ENCODE data around the gene MT1E. TPM values are rescaled to one million over a fixed set of nuclear protein-coding genes. Genes with fewer than 3 reads are reported as not detected.

The MT1E gene
- total RNA-seq, 2 donors from 2014 or later, result 5.5 TPM; not detected in 1

DNA sequence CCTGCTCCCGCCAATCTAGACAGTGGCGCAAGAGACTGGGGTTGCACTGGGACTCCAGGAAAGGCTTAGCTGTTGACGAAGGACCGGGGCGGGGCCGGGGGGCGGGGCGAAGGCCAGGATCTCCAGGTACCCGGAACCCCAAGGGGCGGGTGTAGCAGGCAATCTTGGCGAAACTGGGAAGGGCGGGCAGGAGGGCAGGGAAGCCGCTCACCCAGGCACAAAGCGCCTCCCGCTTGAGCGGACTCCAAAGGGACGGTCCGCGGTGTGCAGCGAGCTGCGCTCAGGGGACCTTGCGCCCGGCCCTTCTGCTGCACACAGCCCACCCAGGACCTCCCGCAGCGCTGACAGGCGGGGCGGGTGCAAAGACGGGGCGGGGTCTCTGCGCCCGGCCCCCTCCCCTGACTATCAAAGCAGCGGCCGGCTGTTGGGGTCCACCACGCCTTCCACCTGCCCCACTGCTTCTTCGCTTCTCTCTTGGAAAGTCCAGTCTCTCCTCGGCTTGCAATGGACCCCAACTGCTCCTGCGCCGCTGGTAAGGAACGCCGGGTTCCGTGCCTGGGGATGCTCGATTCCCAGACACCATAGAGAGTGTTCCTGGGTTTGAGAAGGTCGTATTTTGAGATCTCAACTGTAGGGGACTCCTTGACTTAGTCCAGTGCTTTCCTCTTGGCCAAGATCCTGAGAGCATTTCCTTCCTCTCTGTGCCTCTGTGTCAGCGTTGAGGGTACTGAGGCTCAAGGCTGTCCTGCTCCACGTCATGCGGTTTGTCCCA lies 32.2 kb downstream of the MT1E start, which contains the start of gene MT1F:
TSS of gene MT1F (plus strand) at position 405 of the 772 bp plus-strand sequence. CDS start at position 505, 100 bp downstream.
- peak; percentile 97 for DNase-seq

DNA sequence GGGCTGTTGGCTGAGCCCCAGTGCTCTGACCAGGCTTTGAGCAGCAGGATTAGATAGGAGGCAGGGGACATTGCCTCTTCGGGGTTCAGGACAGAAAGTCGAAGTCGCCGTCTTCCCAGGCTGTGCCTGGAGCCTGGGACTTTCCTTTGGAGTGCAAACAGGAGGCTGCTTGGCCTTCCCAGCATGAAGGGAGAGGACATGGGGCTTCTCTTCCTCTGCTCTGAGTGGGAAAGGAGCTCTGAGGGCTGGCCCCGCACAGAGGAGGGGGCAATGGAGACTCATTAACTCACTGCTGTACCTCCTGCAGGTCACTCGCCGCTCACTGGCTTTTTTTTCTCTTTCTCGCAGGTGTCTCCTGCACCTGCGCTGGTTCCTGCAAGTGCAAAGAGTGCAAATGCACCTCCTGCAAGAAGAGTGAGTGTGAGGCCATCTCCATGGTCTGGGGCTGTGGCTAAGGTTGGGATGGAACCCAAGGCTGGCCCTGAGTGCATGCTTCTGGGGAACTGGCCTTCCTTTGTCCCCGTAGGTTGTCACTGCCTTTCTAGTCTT lies 32.8 kb downstream of the MT1E start:
- no peak overlapping the region for H3K27ac Mint-ChIP-seq
- Histone ChIP-seq H3K4me3 (ENCODE audit: low read length) (peak overlapping the region; percentile 76), H3K9ac (ENCODE audit: extremely low read depth, low read length, poor library complexity, severe bottlenecking) (no peak overlapping the region), H3K27ac (ENCODE audit: low read depth, low read length) (no peak overlapping the region), H3K36me3 (ENCODE audit: control insufficient read depth, insufficient read depth, low read length) (no peaks in the 10 kb centered on the region), H3K27me3 (ENCODE audit: control insufficient read depth, insufficient read depth, low read length, poor library complexity, severe bottlenecking) (peaks cover 88% of the 10 kb centered on the region), H3K9me3 (ENCODE audit: control insufficient read depth, low read length) (no peaks in the 10 kb centered on the region), H3K4me1 (ENCODE audit: control insufficient read depth, insufficient read depth, low read length) (no peaks in the 10 kb centered on the region)
- TF ChIP-seq, protein P1, sequence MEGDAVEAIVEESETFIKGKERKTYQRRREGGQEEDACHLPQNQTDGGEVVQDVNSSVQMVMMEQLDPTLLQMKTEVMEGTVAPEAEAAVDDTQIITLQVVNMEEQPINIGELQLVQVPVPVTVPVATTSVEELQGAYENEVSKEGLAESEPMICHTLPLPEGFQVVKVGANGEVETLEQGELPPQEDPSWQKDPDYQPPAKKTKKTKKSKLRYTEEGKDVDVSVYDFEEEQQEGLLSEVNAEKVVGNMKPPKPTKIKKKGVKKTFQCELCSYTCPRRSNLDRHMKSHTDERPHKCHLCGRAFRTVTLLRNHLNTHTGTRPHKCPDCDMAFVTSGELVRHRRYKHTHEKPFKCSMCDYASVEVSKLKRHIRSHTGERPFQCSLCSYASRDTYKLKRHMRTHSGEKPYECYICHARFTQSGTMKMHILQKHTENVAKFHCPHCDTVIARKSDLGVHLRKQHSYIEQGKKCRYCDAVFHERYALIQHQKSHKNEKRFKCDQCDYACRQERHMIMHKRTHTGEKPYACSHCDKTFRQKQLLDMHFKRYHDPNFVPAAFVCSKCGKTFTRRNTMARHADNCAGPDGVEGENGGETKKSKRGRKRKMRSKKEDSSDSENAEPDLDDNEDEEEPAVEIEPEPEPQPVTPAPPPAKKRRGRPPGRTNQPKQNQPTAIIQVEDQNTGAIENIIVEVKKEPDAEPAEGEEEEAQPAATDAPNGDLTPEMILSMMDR (conservative IDR thresholded peaks at IDR 0.05), result no peak
- DNase-seq, result peak; percentile 55
- peak overlapping the region; percentile 61 for H3K4me3 Mint-ChIP-seq
- no peaks in the 10 kb centered on the region for H3K9me3 Mint-ChIP-seq
- peaks cover 80% of the 10 kb centered on the region for H3K27me3 Mint-ChIP-seq (ENCODE audit: insufficient read depth)
- 35 to 48% methylated on average over 10 of the region's 10 CpGs for WGBS, 2 experiments (ENCODE audit: insufficient coverage in 1 of 2, insufficient read length in 1 of 2)
- H3K4me1 Mint-ChIP-seq, result peaks cover 6% of the 10 kb centered on the region
- H3K36me3 Mint-ChIP-seq (ENCODE audit: low read depth), result no peaks in the 10 kb centered on the region

More for the DNA sequence above, 32.2 kb downstream of the MT1E start, which contains the start of gene MT1F:
- Histone ChIP-seq H3K27ac (ENCODE audit: low read depth, low read length) (no peak within 1 kb of the TSS), H3K27me3 (ENCODE audit: control insufficient read depth, insufficient read depth, low read length, poor library complexity, severe bottlenecking) (peaks cover 88% of the 10 kb centered on the region), H3K9me3 (ENCODE audit: control insufficient read depth, low read length) (no peaks in the 10 kb centered on the region), H3K4me3 (ENCODE audit: low read length) (peak within 1 kb of the TSS; percentile 76), H3K4me1 (ENCODE audit: control insufficient read depth, insufficient read depth, low read length) (no peaks in the 10 kb centered on the region), H3K36me3 (ENCODE audit: control insufficient read depth, insufficient read depth, low read length) (no peaks in the 10 kb centered on the region), H3K9ac (ENCODE audit: extremely low read depth, low read length, poor library complexity, severe bottlenecking) (no peak within 1 kb of the TSS)
- Mint-ChIP-seq H3K27ac (no peak within 1 kb of the TSS), H3K4me3 (peak within 1 kb of the TSS; percentile 61), H3K9me3 (no peaks in the 10 kb centered on the region), H3K4me1 (peaks cover 6% of the 10 kb centered on the region), H3K36me3 (ENCODE audit: low read depth) (no peaks in the 10 kb centered on the region), H3K27me3 (ENCODE audit: insufficient read depth) (peaks cover 80% of the 10 kb centered on the region)
- TF ChIP-seq, protein P1 (conservative IDR thresholded peaks at IDR 0.05), result peak; percentile 8
- 3 to 10% methylated on average over 18 to 46 of the region's 46 CpGs for WGBS, 2 experiments (ENCODE audit: insufficient coverage in 1 of 2, insufficient read length in 1 of 2)

DNA sequence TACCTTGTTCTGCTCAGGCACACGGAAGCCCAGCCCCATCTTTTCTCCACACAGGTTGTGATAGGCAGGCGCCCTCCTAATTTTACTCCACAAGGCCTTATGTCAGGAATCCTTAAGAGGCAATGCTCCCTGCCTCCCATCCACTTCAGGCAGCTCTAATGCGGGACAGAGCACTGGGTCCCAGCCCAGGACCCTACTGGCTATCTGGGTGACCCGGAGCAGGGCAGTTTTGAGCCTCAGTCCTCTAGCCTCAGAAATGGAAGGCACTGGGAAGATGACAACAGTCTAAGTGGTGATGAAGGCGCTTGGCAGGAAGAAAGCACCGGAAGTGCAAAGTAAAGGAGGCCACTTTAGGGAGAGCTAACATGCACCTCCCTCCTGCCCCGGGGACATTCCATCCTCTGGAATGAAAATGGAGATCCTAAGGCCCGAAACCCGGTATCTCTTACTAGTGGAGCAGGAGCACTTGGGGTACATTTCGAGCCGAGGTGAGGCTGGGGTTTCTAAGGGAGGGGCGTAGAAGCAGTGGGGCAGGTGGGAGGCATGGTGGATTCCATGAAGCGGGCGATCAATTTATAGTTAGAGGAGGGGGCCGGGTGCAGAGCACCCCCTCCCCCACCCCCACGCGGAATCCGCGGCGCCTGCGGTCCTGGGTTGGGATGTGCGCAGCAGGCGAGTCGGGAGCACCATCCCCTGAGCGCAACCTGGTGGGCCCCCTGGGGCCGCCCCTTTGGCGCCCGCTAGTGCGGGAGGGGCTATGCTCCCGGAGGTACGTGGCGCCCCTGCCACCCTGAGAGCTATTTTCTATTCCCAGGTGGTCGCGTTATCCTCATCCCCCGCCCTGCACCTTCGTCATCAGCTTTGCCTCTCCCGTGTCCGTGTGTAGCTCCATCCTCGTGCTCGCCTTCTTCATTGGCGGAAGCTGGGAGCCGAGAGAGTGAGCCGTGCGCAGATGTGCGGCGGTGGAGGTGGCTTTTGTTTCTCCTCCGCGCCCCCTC lies 37.1 kb downstream of the MT1E start:
- peak; percentile 52 for DNase-seq
- TF ChIP-seq, protein P1 (conservative IDR thresholded peaks at IDR 0.05), result no peak
- Histone ChIP-seq H3K27ac (ENCODE audit: low read depth, low read length) (no peak overlapping the region), H3K4me3 (ENCODE audit: low read length) (no peak overlapping the region), H3K9me3 (ENCODE audit: control insufficient read depth, low read length) (no peaks in the 10 kb centered on the region), H3K4me1 (ENCODE audit: control insufficient read depth, insufficient read depth, low read length) (no peaks in the 10 kb centered on the region), H3K9ac (ENCODE audit: extremely low read depth, low read length, poor library complexity, severe bottlenecking) (no peak overlapping the region), H3K36me3 (ENCODE audit: control insufficient read depth, insufficient read depth, low read length) (no peaks in the 10 kb centered on the region), H3K27me3 (ENCODE audit: control insufficient read depth, insufficient read depth, low read length, poor library complexity, severe bottlenecking) (peaks cover 100% of the 10 kb centered on the region)
- WGBS, 2 experiments (ENCODE audit: insufficient coverage in 1 of 2, insufficient read length in 1 of 2), result 19 to 21% methylated on average over 30 to 48 of the region's 48 CpGs
- Mint-ChIP-seq H3K36me3 (ENCODE audit: low read depth) (no peaks in the 10 kb centered on the region), H3K4me1 (peaks cover 6% of the 10 kb centered on the region), H3K9me3 (no peaks in the 10 kb centered on the region), H3K27me3 (ENCODE audit: insufficient read depth) (peaks cover 98% of the 10 kb centered on the region), H3K27ac (no peak overlapping the region), H3K4me3 (peak overlapping the region; percentile 46)
